ENCODE results near the gene CDK14.

The CDK14 gene

DNA sequence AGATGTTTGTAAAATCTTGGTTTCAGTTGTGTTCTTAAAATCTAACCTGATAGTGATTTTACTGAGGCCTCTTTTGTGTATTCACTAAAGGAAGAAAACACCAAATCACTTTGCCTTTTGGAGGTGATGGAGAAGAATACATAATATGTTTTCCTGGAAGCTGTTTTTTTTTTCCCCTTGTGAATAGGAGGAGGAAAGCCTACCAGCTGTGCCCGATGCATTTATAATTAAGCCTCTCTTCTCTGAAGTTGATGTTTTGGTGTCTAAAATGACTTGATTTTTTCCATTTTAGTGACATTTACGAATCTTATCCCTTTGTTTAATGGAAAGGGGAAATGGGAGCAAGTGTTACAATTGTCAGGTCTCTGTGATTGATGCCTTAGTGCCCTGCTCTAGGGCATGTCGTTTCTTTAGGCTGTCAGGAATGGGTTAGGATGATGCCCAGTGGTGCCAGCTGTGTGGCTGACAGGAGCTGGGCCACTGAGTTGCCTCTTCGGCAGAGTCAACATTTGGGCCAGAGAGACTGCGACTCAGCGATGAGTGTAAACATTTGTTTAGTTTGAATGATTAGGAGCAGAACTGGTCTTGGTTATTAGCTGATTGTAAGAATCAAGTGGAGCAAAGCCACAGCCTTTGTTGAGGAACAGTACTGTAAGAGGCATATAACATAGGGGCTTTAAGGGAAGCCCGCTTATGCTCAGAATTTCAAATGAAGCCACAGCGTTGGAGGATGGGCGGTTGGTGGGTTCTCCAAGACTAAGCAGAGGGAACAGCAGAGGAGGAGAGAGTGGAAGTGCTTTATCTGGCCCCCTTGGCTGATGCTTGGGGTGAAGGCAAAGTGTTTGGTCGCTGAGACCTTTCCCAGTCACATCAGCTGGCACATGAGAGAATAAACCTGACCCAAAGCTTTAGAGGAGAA lies 81.6 kb downstream of the CDK14 start:
- TF ChIP-seq, protein P1, sequence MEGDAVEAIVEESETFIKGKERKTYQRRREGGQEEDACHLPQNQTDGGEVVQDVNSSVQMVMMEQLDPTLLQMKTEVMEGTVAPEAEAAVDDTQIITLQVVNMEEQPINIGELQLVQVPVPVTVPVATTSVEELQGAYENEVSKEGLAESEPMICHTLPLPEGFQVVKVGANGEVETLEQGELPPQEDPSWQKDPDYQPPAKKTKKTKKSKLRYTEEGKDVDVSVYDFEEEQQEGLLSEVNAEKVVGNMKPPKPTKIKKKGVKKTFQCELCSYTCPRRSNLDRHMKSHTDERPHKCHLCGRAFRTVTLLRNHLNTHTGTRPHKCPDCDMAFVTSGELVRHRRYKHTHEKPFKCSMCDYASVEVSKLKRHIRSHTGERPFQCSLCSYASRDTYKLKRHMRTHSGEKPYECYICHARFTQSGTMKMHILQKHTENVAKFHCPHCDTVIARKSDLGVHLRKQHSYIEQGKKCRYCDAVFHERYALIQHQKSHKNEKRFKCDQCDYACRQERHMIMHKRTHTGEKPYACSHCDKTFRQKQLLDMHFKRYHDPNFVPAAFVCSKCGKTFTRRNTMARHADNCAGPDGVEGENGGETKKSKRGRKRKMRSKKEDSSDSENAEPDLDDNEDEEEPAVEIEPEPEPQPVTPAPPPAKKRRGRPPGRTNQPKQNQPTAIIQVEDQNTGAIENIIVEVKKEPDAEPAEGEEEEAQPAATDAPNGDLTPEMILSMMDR (IDR thresholded peaks at IDR 0.05; ENCODE audit: low read length) = no peak
- TF ChIP-seq EZH2 (optimal IDR thresholded peaks at IDR 0.05; ENCODE audit: low read depth, low read length) (no peak), EZH2phosphoT487 (IDR thresholded peaks at IDR 0.05; ENCODE audit: low read length) (no peak)

DNA sequence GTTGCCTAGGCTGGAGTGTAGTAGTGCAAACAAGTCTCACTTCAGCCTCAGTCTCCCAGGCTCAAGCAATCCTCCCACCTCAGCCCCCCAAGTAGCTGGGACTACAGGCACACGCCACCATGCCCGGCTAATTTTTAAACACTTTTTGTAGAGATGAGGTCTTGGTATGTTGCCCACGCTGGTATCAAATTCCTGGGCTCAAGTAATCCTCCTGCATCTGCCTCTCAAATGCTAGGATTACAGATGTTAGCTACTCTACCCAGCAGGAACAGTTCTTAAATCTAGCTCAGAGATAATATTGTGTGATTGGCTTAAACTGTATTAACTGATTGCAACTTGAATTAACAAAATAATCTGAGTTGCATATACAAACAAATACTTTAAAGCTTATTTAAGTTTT lies 82.9 kb downstream of the CDK14 start:
- no peak overlapping the region for H2AFZ ChIP-seq (ENCODE audit: low read length)
- no peak overlapping the region for H3K9ac ChIP-seq (ENCODE audit: low read length)
- H3K4me3 ChIP-seq (ENCODE audit: low read length) = no peak overlapping the region
- no peak overlapping the region for H3K4me2 ChIP-seq (ENCODE audit: low read depth, low read length)
- H3K4me1 ChIP-seq (ENCODE audit: low read length) = no peaks in the 10 kb centered on the region; the same call in 1 of the 2 replicates
- DNase-seq = no peak
- H3K9me3 ChIP-seq (replicated peaks; ENCODE audit: insufficient read depth, low read length) = no peaks in the 10 kb centered on the region
- H3F3A ChIP-seq (ENCODE audit: insufficient read depth, low read length) = no peaks in the 10 kb centered on the region
- no peak for TF ChIP-seq EZH2 (optimal IDR thresholded peaks at IDR 0.05; ENCODE audit: low read depth, low read length)
- H3K27ac ChIP-seq (ENCODE audit: low read length) = no peak overlapping the region
- H4K20me1 ChIP-seq (ENCODE audit: insufficient read depth, low read length) = no peaks in the 10 kb centered on the region
- H3K9me2 ChIP-seq (replicated peaks; ENCODE audit: insufficient read depth, low read length) = no peaks in the 10 kb centered on the region
- no peaks in the 10 kb centered on the region for H3K79me2 ChIP-seq (ENCODE audit: low read length)
- H3K27me3 ChIP-seq (replicated peaks; ENCODE audit: insufficient read depth, low read length) = no peaks in the 10 kb centered on the region
- H3K36me3 ChIP-seq (replicated peaks; ENCODE audit: insufficient read depth, low read length) = no peaks in the 10 kb centered on the region

More for the DNA sequence above, 81.6 kb downstream of the CDK14 start:
- Histone ChIP-seq H3K27me3 (replicated peaks; ENCODE audit: insufficient read depth, low read length) (no peaks in the 10 kb centered on the region), H3K4me3 (ENCODE audit: low read length) (no peak overlapping the region), H3K79me2 (ENCODE audit: low read length) (no peaks in the 10 kb centered on the region), H3K9me3 (replicated peaks; ENCODE audit: insufficient read depth, low read length) (no peaks in the 10 kb centered on the region), H3K4me1 (ENCODE audit: low read length) (no peaks in the 10 kb centered on the region; the same call in 1 of the 2 replicates), H3F3A (ENCODE audit: insufficient read depth, low read length) (no peaks in the 10 kb centered on the region), H3K27ac (ENCODE audit: low read length) (no peak overlapping the region), H3K36me3 (replicated peaks; ENCODE audit: insufficient read depth, low read length) (no peaks in the 10 kb centered on the region), H3K9ac (ENCODE audit: low read length) (no peak overlapping the region), H4K20me1 (ENCODE audit: insufficient read depth, low read length) (no peaks in the 10 kb centered on the region), H2AFZ (ENCODE audit: low read length) (no peak overlapping the region), H3K9me2 (replicated peaks; ENCODE audit: insufficient read depth, low read length) (no peaks in the 10 kb centered on the region), H3K4me2 (ENCODE audit: low read depth, low read length) (no peak overlapping the region)
- no peak for DNase-seq

DNA sequence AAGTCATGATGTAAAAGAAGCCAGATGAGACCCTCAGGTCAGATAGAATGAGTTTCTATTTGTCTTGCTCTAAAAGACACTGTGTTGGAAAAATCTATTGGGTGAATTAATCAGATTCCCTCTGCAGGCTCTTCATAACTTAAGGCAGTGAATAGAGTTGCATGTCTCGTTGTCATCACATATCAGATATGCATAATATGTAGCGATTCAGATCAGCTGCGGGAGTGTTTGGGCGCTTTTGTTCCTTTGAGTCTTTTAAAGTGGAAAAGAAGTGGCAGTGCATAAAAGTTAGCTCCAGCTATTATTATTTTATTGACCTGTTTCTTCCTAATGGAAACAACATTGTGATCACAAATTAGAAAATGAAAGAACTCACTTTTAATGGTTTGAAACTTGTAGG lies 84.4 kb downstream of the CDK14 start:
- Histone ChIP-seq H3K4me1 (ENCODE audit: low read length) (no peaks in the 10 kb centered on the region; the same call in 1 of the 2 replicates), H4K20me1 (ENCODE audit: insufficient read depth, low read length) (no peaks in the 10 kb centered on the region), H3K27ac (ENCODE audit: low read length) (no peak overlapping the region), H3K4me2 (ENCODE audit: low read depth, low read length) (no peak overlapping the region), H2AFZ (ENCODE audit: low read length) (no peak overlapping the region), H3F3A (ENCODE audit: insufficient read depth, low read length) (no peaks in the 10 kb centered on the region), H3K9me3 (replicated peaks; ENCODE audit: insufficient read depth, low read length) (no peaks in the 10 kb centered on the region), H3K9me2 (replicated peaks; ENCODE audit: insufficient read depth, low read length) (no peaks in the 10 kb centered on the region), H3K4me3 (ENCODE audit: low read length) (no peak overlapping the region), H3K79me2 (ENCODE audit: low read length) (no peaks in the 10 kb centered on the region), H3K9ac (ENCODE audit: low read length) (no peak overlapping the region), H3K36me3 (replicated peaks; ENCODE audit: insufficient read depth, low read length) (no peaks in the 10 kb centered on the region), H3K27me3 (replicated peaks; ENCODE audit: insufficient read depth, low read length) (no peaks in the 10 kb centered on the region)
- no peak for TF ChIP-seq EZH2 (optimal IDR thresholded peaks at IDR 0.05; ENCODE audit: low read depth, low read length)
- no peak for TF ChIP-seq EZH2phosphoT487 (IDR thresholded peaks at IDR 0.05; ENCODE audit: low read length)
- TF ChIP-seq, protein P1 (IDR thresholded peaks at IDR 0.05; ENCODE audit: low read length) = no peak
- DNase-seq = no peak
